Measurements from ENCODE around the gene SHROOM3. TPM values are rescaled to one million over a fixed set of nuclear protein-coding genes. Genes with fewer than 3 reads are reported as not detected.

Gene SHROOM3
- total RNA-seq, 2 donors from 2014 or later = not detected

- no peaks in the 10 kb centered on the region for H3K4me1 Mint-ChIP-seq (ENCODE audit: low read depth in 2 of 2)
These were observed 88.6 kb downstream of the SHROOM3 start for GRCh38 chr4:76523593-76523992.

GRCh38 chr4:76525751-76526150 is 90.7 kb downstream of the SHROOM3 start:
- Mint-ChIP-seq H3K9me3 (no peaks in the 10 kb centered on the region), H3K4me3 (no peak overlapping the region), H3K4me1 (ENCODE audit: low read depth in 2 of 2) (no peaks in the 10 kb centered on the region), H3K36me3 (no peaks in the 10 kb centered on the region), H3K27me3 (peaks cover 16 to 18% of the 10 kb centered on the region in 2 donors), H3K27ac (no peak overlapping the region)
- ATAC-seq (no peak), DNase-seq (ENCODE audit: low spot score) (no peak)

More at GRCh38 chr4:76523593-76523992, 88.6 kb downstream of the SHROOM3 start:
- H3K27ac Mint-ChIP-seq = no peak overlapping the region
- no peak overlapping the region for H3K4me3 Mint-ChIP-seq
- H3K36me3 Mint-ChIP-seq = no peaks in the 10 kb centered on the region
- ATAC-seq = peak in 1 of 2 donors; percentile 36
- no peak for DNase-seq (ENCODE audit: low spot score)
- no peaks in the 10 kb centered on the region for H3K9me3 Mint-ChIP-seq
- peaks cover 11 to 13% of the 10 kb centered on the region in 2 donors for H3K27me3 Mint-ChIP-seq

- H3K36me3 Mint-ChIP-seq = no peaks in the 10 kb centered on the region
- no peak for DNase-seq (ENCODE audit: low spot score)
- ATAC-seq = peak in 1 of 2 donors; percentile 30
- no peaks in the 10 kb centered on the region for H3K9me3 Mint-ChIP-seq
- no peak overlapping the region for H3K27ac Mint-ChIP-seq
- H3K4me1 Mint-ChIP-seq (ENCODE audit: low read depth in 2 of 2) = no peaks in the 10 kb centered on the region
- H3K4me3 Mint-ChIP-seq = no peak overlapping the region
- H3K27me3 Mint-ChIP-seq = peaks cover 16 to 18% of the 10 kb centered on the region in 2 donors
These were observed 91.6 kb downstream of the SHROOM3 start for GRCh38 chr4:76526585-76526990.

- no peak overlapping the region for H3K27ac Mint-ChIP-seq
- DNase-seq (ENCODE audit: low spot score) = no peak
- ATAC-seq = no peak
- H3K4me1 Mint-ChIP-seq (ENCODE audit: low read depth in 2 of 2) = no peaks in the 10 kb centered on the region
- H3K36me3 Mint-ChIP-seq = no peaks in the 10 kb centered on the region
- H3K27me3 Mint-ChIP-seq = peaks cover 18 to 22% of the 10 kb centered on the region in 2 donors
- H3K9me3 Mint-ChIP-seq = no peaks in the 10 kb centered on the region
- no peak overlapping the region for H3K4me3 Mint-ChIP-seq
These were observed 92.6 kb downstream of the SHROOM3 start for GRCh38 chr4:76527666-76528065.

- Mint-ChIP-seq H3K4me1 (ENCODE audit: low read depth in 2 of 2) (no peaks in the 10 kb centered on the region), H3K9me3 (no peaks in the 10 kb centered on the region), H3K36me3 (no peaks in the 10 kb centered on the region), H3K27ac (no peak overlapping the region), H3K27me3 (peaks cover 10 to 14% of the 10 kb centered on the region in 2 donors), H3K4me3 (no peak overlapping the region)
- ATAC-seq (no peak), DNase-seq (ENCODE audit: low spot score) (no peak)
These were observed 96.6 kb downstream of the SHROOM3 start for GRCh38 chr4:76531597-76531996.

GRCh38 chr4:76532805-76533204 is 97.8 kb downstream of the SHROOM3 start:
- DNase-seq (ENCODE audit: low spot score) (no peak), ATAC-seq (no peak)
- Mint-ChIP-seq H3K27ac (no peak overlapping the region), H3K4me1 (ENCODE audit: low read depth in 2 of 2) (no peaks in the 10 kb centered on the region), H3K27me3 (peaks cover 11 to 24% of the 10 kb centered on the region in 2 donors), H3K4me3 (no peak overlapping the region), H3K36me3 (no peaks in the 10 kb centered on the region), H3K9me3 (no peaks in the 10 kb centered on the region)

- Mint-ChIP-seq H3K4me1 (ENCODE audit: low read depth in 2 of 2) (no peaks in the 10 kb centered on the region), H3K27me3 (peaks cover 11 to 29% of the 10 kb centered on the region in 2 donors), H3K36me3 (no peaks in the 10 kb centered on the region), H3K27ac (no peak overlapping the region), H3K9me3 (no peaks in the 10 kb centered on the region), H3K4me3 (no peak overlapping the region)
- ATAC-seq (no peak), DNase-seq (ENCODE audit: low spot score) (no peak)
These were observed 98.3 kb downstream of the SHROOM3 start for GRCh38 chr4:76533314-76533713.

- Mint-ChIP-seq H3K27me3 (peaks cover 4 to 26% of the 10 kb centered on the region in 2 donors), H3K9me3 (no peaks in the 10 kb centered on the region), H3K4me1 (ENCODE audit: low read depth in 2 of 2) (no peaks in the 10 kb centered on the region), H3K27ac (no peak overlapping the region), H3K36me3 (no peaks in the 10 kb centered on the region), H3K4me3 (no peak overlapping the region)
- DNase-seq (ENCODE audit: low spot score) = no peak
- no peak for ATAC-seq
These were observed 100.8 kb downstream of the SHROOM3 start for GRCh38 chr4:76535603-76536372.

- H3K27me3 Mint-ChIP-seq = peaks cover 4 to 26% of the 10 kb centered on the region in 2 donors
- H3K36me3 Mint-ChIP-seq = no peaks in the 10 kb centered on the region
- no peak overlapping the region for H3K27ac Mint-ChIP-seq
- no peaks in the 10 kb centered on the region for H3K9me3 Mint-ChIP-seq
- no peak overlapping the region for H3K4me3 Mint-ChIP-seq
- no peak for DNase-seq (ENCODE audit: low spot score)
- ATAC-seq = no peak
- no peaks in the 10 kb centered on the region for H3K4me1 Mint-ChIP-seq (ENCODE audit: low read depth in 2 of 2)
These were observed 101.3 kb downstream of the SHROOM3 start for GRCh38 chr4:76536373-76536689.

- Mint-ChIP-seq H3K4me1 (ENCODE audit: low read depth in 2 of 2) (no peaks in the 10 kb centered on the region), H3K27ac (no peak overlapping the region), H3K4me3 (no peak overlapping the region), H3K9me3 (no peaks in the 10 kb centered on the region), H3K36me3 (no peaks in the 10 kb centered on the region), H3K27me3 (peaks cover 4 to 19% of the 10 kb centered on the region in 2 donors)
- DNase-seq (ENCODE audit: low spot score) (no peak), ATAC-seq (no peak)
These were observed 103.3 kb downstream of the SHROOM3 start for GRCh38 chr4:76538296-76538695.

- H3K4me3 Mint-ChIP-seq = no peak overlapping the region
- H3K4me1 Mint-ChIP-seq (ENCODE audit: low read depth in 2 of 2) = peaks cover under 1% of the 10 kb centered on the region in 2 donors
- no peaks in the 10 kb centered on the region for H3K36me3 Mint-ChIP-seq
- no peak overlapping the region for H3K27ac Mint-ChIP-seq
- ATAC-seq (no peak), DNase-seq (ENCODE audit: low spot score) (no peak)
- H3K9me3 Mint-ChIP-seq = no peaks in the 10 kb centered on the region
- H3K27me3 Mint-ChIP-seq = peaks cover 4 to 19% of the 10 kb centered on the region in 2 donors
These were observed 105.0 kb downstream of the SHROOM3 start for GRCh38 chr4:76539979-76540378.

- Mint-ChIP-seq H3K36me3 (no peaks in the 10 kb centered on the region), H3K9me3 (no peaks in the 10 kb centered on the region), H3K4me1 (ENCODE audit: low read depth in 2 of 2) (peaks cover 6% of the 10 kb centered on the region in 2 donors), H3K27ac (no peak overlapping the region), H3K4me3 (no peak overlapping the region), H3K27me3 (peaks cover 9 to 19% of the 10 kb centered on the region in 2 donors)
- DNase-seq (ENCODE audit: low spot score) (no peak), ATAC-seq (no peak)
These were observed 105.5 kb downstream of the SHROOM3 start for GRCh38 chr4:76540486-76540885.

- H3K4me1 Mint-ChIP-seq (ENCODE audit: low read depth in 2 of 2) = peaks cover 8 to 9% of the 10 kb centered on the region in 2 donors
- H3K4me3 Mint-ChIP-seq = no peak overlapping the region
- ATAC-seq (no peak), DNase-seq (ENCODE audit: low spot score) (no peak)
- no peaks in the 10 kb centered on the region for H3K36me3 Mint-ChIP-seq
- peaks cover 4 to 11% of the 10 kb centered on the region in 2 donors for H3K27me3 Mint-ChIP-seq
- no peak overlapping the region for H3K27ac Mint-ChIP-seq
- no peaks in the 10 kb centered on the region for H3K9me3 Mint-ChIP-seq
These were observed 108.3 kb downstream of the SHROOM3 start for GRCh38 chr4:76543378-76543777.

- no peak for DNase-seq (ENCODE audit: low spot score)
- H3K36me3 Mint-ChIP-seq = no peaks in the 10 kb centered on the region
- peak overlapping the region in 1 of 2 donors; percentile 82 for H3K27ac Mint-ChIP-seq
- peaks cover 0 to 11% of the 10 kb centered on the region in 2 donors for H3K27me3 Mint-ChIP-seq
- no peak for ATAC-seq
- peaks cover 8 to 9% of the 10 kb centered on the region in 2 donors for H3K4me1 Mint-ChIP-seq (ENCODE audit: low read depth in 2 of 2)
- no peaks in the 10 kb centered on the region for H3K9me3 Mint-ChIP-seq
- H3K4me3 Mint-ChIP-seq = no peak overlapping the region
These were observed 109.7 kb downstream of the SHROOM3 start for GRCh38 chr4:76544725-76545124.
